ENCODE data around the gene COL19A1.
A peak's percentile ranks its signal among the peaks of the same experiment; 100 is the strongest.

The COL19A1 gene

GRCh38 chr6:70103798-70104197 lies 237.4 kb downstream of the COL19A1 start:
- Histone ChIP-seq H3K9me3 (ENCODE audit: low read depth, low read length) (0 out of 2 replicates have a peak, but pooled peaks cover 6% of the 10 kb centered on the region), H3K27ac (no peak overlapping the region), H3K4me3 (no peak overlapping the region), H3K9ac (ENCODE audit: insufficient read length) (no peak overlapping the region), H3K36me3 (ENCODE audit: insufficient read depth, low read length) (peaks cover 18% of the 10 kb centered on the region)
- no peak for DNase-seq (ENCODE audit: low read depth, low spot score)
- no peak for TF ChIP-seq FOXP2 (optimal IDR thresholded peaks at IDR 0.05; ENCODE audit: control extremely low read depth, extremely low read length, insufficient read depth)
- TF ChIP-seq POLR2AphosphoS5 (IDR thresholded peaks at IDR 0.05; ENCODE audit: borderline replicate concordance, low read depth, low read length), result no peak
- no peak for TF ChIP-seq EZH2 (IDR thresholded peaks at IDR 0.05)

GRCh38 chr6:70107852-70108629 lies 241.7 kb downstream of the COL19A1 start:
- peak overlapping the region; percentile 31 for H3K9ac ChIP-seq (ENCODE audit: insufficient read length)
- H3K9me3 ChIP-seq (ENCODE audit: low read depth, low read length), result 0 out of 2 replicates have a peak, but pooled peaks cover 6% of the 10 kb centered on the region
- TF ChIP-seq FOXP2 (optimal IDR thresholded peaks at IDR 0.05; ENCODE audit: control extremely low read depth, extremely low read length, insufficient read depth) (no peak), EZH2 (IDR thresholded peaks at IDR 0.05) (no peak), POLR2AphosphoS5 (IDR thresholded peaks at IDR 0.05; ENCODE audit: borderline replicate concordance, low read depth, low read length) (no peak; the same call in 1 of the 2 replicates)
- peak overlapping the region; percentile 28 for H3K4me3 ChIP-seq
- H3K36me3 ChIP-seq (ENCODE audit: insufficient read depth, low read length), result peaks cover 18% of the 10 kb centered on the region
- peak; percentile 88 for DNase-seq (ENCODE audit: low read depth, low spot score)
- peak overlapping the region; percentile 97 for H3K27ac ChIP-seq

GRCh38 chr6:70110126-70111022 lies 244.0 kb downstream of the COL19A1 start:
- DNase-seq (ENCODE audit: low read depth, low spot score), result no peak
- H3K36me3 ChIP-seq (ENCODE audit: insufficient read depth, low read length), result no peaks in the 10 kb centered on the region
- TF ChIP-seq EZH2 (IDR thresholded peaks at IDR 0.05), result no peak
- TF ChIP-seq FOXP2 (optimal IDR thresholded peaks at IDR 0.05; ENCODE audit: control extremely low read depth, extremely low read length, insufficient read depth), result no peak
- TF ChIP-seq POLR2AphosphoS5 (IDR thresholded peaks at IDR 0.05; ENCODE audit: borderline replicate concordance, low read depth, low read length), result no peak
- H3K9ac ChIP-seq (ENCODE audit: insufficient read length), result no peak overlapping the region
- H3K27ac ChIP-seq, result peak overlapping the region; percentile 50
- no peaks in the 10 kb centered on the region for H3K9me3 ChIP-seq (ENCODE audit: low read depth, low read length)
- H3K4me3 ChIP-seq, result no peak overlapping the region

DNA sequence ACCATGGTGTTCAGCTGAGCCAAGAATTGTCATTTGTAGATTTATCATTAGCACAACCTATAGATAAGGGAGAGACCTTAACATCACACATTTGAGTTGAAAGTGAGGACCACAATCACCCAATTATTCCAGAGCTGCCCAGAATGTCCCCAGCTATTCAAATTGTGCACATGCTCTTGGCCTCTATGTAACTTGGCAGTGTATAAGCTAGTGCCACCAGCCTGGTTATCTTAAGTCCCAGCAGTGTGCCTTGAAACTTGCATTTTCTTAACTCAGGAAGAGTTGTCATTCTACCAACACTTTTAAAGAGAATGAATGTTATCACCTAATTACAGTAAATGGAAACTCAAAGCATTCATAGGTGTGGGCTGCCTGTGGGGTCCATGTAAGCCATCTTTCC lies 245.4 kb downstream of the COL19A1 start:
- DNase-seq (ENCODE audit: low read depth, low spot score), result no peak
- no peaks in the 10 kb centered on the region for H3K9me3 ChIP-seq (ENCODE audit: low read depth, low read length)
- H3K4me3 ChIP-seq, result no peak overlapping the region
- H3K36me3 ChIP-seq (ENCODE audit: insufficient read depth, low read length), result no peaks in the 10 kb centered on the region
- no peak overlapping the region for H3K9ac ChIP-seq (ENCODE audit: insufficient read length)
- no peak overlapping the region for H3K27ac ChIP-seq
- no peak for TF ChIP-seq EZH2 (IDR thresholded peaks at IDR 0.05)
- TF ChIP-seq FOXP2 (optimal IDR thresholded peaks at IDR 0.05; ENCODE audit: control extremely low read depth, extremely low read length, insufficient read depth), result no peak
- no peak for TF ChIP-seq POLR2AphosphoS5 (IDR thresholded peaks at IDR 0.05; ENCODE audit: borderline replicate concordance, low read depth, low read length)

DNA sequence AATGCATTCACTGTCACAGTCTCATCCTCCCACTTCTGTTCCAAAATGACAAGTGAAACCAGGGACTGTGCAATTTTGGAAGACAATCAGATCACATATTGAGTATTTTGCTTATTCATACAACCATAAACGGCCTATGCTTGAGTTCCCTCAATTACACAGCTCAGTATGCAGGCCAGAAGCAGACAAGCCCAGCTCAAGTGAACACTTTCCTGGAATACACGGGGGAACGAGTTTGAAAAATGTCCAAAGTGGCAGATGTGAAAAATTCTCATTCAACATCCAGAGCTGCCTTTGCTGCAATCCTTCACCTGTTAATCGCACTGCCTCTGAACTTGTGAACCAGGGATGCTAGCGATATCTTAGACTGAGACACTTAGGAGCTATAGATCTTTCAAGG lies 246.4 kb downstream of the COL19A1 start:
- Histone ChIP-seq H3K27ac (no peak overlapping the region), H3K4me3 (no peak overlapping the region), H3K9ac (ENCODE audit: insufficient read length) (no peak overlapping the region), H3K36me3 (ENCODE audit: insufficient read depth, low read length) (no peaks in the 10 kb centered on the region), H3K9me3 (ENCODE audit: low read depth, low read length) (no peaks in the 10 kb centered on the region)
- TF ChIP-seq FOXP2 (optimal IDR thresholded peaks at IDR 0.05; ENCODE audit: control extremely low read depth, extremely low read length, insufficient read depth) (no peak), POLR2AphosphoS5 (IDR thresholded peaks at IDR 0.05; ENCODE audit: borderline replicate concordance, low read depth, low read length) (no peak), EZH2 (IDR thresholded peaks at IDR 0.05) (no peak)
- no peak for DNase-seq (ENCODE audit: low read depth, low spot score)

DNA sequence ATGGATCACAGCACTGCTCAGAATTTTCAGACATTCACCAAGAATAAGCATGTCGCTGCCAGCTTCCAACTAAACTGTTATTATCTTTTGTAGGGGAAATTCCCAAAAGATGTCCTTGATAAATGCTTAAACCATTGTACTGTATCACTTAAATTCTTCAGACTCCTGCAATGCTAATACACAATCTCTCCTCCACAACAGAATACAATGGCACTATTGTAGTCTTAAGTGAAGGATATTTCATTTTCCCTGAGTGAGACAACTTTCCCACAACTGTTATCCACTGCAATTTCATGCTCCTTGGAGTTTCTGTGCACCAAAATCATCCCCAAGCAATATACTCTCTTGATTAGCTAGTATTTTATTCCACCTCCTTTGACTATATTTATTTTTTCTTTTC lies 246.8 kb downstream of the COL19A1 start:
- Histone ChIP-seq H3K9me3 (ENCODE audit: low read depth, low read length) (no peaks in the 10 kb centered on the region), H3K9ac (ENCODE audit: insufficient read length) (no peak overlapping the region), H3K4me3 (no peak overlapping the region), H3K36me3 (ENCODE audit: insufficient read depth, low read length) (no peaks in the 10 kb centered on the region), H3K27ac (no peak overlapping the region)
- no peak for DNase-seq (ENCODE audit: low read depth, low spot score)
- TF ChIP-seq EZH2 (IDR thresholded peaks at IDR 0.05), result no peak
- TF ChIP-seq POLR2AphosphoS5 (IDR thresholded peaks at IDR 0.05; ENCODE audit: borderline replicate concordance, low read depth, low read length), result no peak
- no peak for TF ChIP-seq FOXP2 (optimal IDR thresholded peaks at IDR 0.05; ENCODE audit: control extremely low read depth, extremely low read length, insufficient read depth)

- H3K27ac ChIP-seq, result no peak overlapping the region
- H3K4me3 ChIP-seq, result no peak overlapping the region
- TF ChIP-seq EZH2 (IDR thresholded peaks at IDR 0.05), result no peak
- no peak for TF ChIP-seq POLR2AphosphoS5 (IDR thresholded peaks at IDR 0.05; ENCODE audit: borderline replicate concordance, low read depth, low read length)
- TF ChIP-seq FOXP2 (optimal IDR thresholded peaks at IDR 0.05; ENCODE audit: control extremely low read depth, extremely low read length, insufficient read depth), result no peak
- no peak for DNase-seq (ENCODE audit: low read depth, low spot score)
- H3K36me3 ChIP-seq (ENCODE audit: insufficient read depth, low read length), result no peaks in the 10 kb centered on the region
- no peaks in the 10 kb centered on the region for H3K9me3 ChIP-seq (ENCODE audit: low read depth, low read length)
- no peak overlapping the region for H3K9ac ChIP-seq (ENCODE audit: insufficient read length)
Observed at GRCh38 chr6:70118670-70119069, 252.3 kb downstream of the COL19A1 start.

GRCh38 chr6:70119218-70119835 lies 253.0 kb downstream of the COL19A1 start:
- no peaks in the 10 kb centered on the region for H3K36me3 ChIP-seq (ENCODE audit: insufficient read depth, low read length)
- TF ChIP-seq EZH2 (IDR thresholded peaks at IDR 0.05) (no peak), FOXP2 (optimal IDR thresholded peaks at IDR 0.05; ENCODE audit: control extremely low read depth, extremely low read length, insufficient read depth) (no peak), POLR2AphosphoS5 (IDR thresholded peaks at IDR 0.05; ENCODE audit: borderline replicate concordance, low read depth, low read length) (no peak)
- H3K9ac ChIP-seq (ENCODE audit: insufficient read length), result no peak overlapping the region
- DNase-seq (ENCODE audit: low read depth, low spot score), result no peak
- no peak overlapping the region for H3K4me3 ChIP-seq
- H3K27ac ChIP-seq, result no peak overlapping the region
- H3K9me3 ChIP-seq (ENCODE audit: low read depth, low read length), result no peaks in the 10 kb centered on the region
